Measurements from ENCODE around the gene INHBB. TPM values are rescaled to one million over a fixed set of nuclear protein-coding genes. Genes with fewer than 3 reads are reported as not detected.

Gene INHBB
- total and polyA plus RNA-seq, 8 donors: 0.37 to 7.2 (median 0.89) TPM; not detected in 1

DNA sequence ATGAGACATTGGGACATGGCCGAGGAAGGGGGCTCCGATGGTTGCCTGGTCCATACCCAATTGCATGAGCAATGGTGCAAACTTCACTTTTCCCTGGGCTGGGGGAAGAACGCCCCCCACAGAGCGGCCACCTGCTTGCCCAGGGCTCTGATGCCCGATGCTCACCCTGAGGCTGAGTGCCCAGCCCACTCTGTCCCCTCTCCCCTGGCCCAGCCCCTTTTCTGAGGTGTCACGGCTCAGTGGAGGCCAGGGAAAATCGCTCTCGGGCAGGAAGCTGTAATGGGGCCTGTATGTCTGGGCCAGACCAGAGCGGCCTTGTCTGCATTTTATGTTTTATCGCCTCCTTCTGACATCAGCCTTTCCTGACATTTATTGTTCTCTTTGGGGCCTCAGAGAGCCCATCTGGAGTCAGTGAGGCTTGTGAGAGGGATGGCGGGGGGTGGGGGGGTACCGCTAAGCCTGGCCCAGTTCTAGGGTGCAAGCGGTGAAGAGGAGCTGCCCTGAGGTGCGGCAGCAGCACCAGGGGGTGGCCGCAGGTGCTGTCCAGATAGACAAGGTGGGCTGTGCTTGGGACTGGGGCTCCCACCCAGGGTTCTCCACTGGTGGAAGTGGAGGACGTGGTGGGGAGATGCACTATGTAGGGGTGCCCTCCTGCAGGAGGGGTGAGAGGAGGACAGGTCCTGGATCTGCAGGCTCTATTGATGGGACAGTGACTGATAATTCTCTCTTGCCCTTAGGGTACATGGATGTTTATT is 46.2 kb downstream of the INHBB start:
- WGBS, 5 donors: 88 to 93% (median 92%) methylated on average over 14 to 16 of the region's 16 CpGs
- H3K27me3 ChIP-seq: peaks cover 0 to 56% (median 13%) of the 10 kb centered on the region in 3 donors
- TF ChIP-seq, protein P1, sequence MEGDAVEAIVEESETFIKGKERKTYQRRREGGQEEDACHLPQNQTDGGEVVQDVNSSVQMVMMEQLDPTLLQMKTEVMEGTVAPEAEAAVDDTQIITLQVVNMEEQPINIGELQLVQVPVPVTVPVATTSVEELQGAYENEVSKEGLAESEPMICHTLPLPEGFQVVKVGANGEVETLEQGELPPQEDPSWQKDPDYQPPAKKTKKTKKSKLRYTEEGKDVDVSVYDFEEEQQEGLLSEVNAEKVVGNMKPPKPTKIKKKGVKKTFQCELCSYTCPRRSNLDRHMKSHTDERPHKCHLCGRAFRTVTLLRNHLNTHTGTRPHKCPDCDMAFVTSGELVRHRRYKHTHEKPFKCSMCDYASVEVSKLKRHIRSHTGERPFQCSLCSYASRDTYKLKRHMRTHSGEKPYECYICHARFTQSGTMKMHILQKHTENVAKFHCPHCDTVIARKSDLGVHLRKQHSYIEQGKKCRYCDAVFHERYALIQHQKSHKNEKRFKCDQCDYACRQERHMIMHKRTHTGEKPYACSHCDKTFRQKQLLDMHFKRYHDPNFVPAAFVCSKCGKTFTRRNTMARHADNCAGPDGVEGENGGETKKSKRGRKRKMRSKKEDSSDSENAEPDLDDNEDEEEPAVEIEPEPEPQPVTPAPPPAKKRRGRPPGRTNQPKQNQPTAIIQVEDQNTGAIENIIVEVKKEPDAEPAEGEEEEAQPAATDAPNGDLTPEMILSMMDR (IDR thresholded peaks at IDR 0.05): no peak
- TF ChIP-seq EP300 (IDR thresholded peaks at IDR 0.05) (no peak), POLR2A (IDR thresholded peaks at IDR 0.05) (no peak), POLR2AphosphoS5 (IDR thresholded peaks at IDR 0.05) (no peak)

DNA sequence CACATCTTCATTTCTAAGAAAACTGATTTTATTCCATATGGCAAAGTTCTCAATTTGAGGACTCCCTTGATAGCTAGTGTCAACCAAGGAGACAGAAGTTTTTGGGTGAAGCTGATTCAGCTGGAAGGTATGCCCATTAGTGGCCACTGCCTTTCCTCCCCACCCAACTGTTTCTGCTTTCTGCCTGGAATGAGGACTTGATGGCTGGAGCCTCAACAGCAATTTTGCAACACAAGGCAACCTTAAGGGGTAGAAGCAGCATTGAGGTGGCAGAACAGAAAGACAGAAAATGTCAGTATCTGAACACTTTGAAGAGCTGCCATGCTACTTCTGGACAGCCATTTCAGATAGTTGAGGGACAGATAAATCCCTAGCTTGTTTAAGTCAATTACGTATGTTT is 47.0 kb downstream of the INHBB start:
- TF ChIP-seq POLR2AphosphoS5 (IDR thresholded peaks at IDR 0.05): no peak
- no peak overlapping the region for H3K4me3 ChIP-seq
- H3K4me1 ChIP-seq: peaks cover 0 to 7% (median 0%) of the 10 kb centered on the region in 4 donors
- intact Hi-C loops (cut with DNase I; ENCODE audit: low total_unique reads): no loop called here
- no peaks in the 10 kb centered on the region for H3K36me3 ChIP-seq
- WGBS, 5 donors: 83 to 100% (median 88%) methylated on average over 1 of the region's 1 CpG
- no peak overlapping the region for H3K27ac ChIP-seq
- peaks cover 0 to 6% (median 0%) of the 10 kb centered on the region in 4 donors for H3K9me3 ChIP-seq
- DNase-seq: no peak
- peaks cover 0 to 59% (median 13%) of the 10 kb centered on the region in 3 donors for H3K27me3 ChIP-seq

More for the DNA sequence above, 46.2 kb downstream of the INHBB start:
- Histone ChIP-seq H3K4me1 (peaks cover 0 to 7% (median 0%) of the 10 kb centered on the region in 4 donors), H3K27ac (no peak overlapping the region), H3K36me3 (no peaks in the 10 kb centered on the region), H3K9me3 (peaks cover 0 to 6% (median 0%) of the 10 kb centered on the region in 4 donors), H3K4me3 (no peak overlapping the region)
- peak in 1 of 2 donors; percentile 11 for DNase-seq
- intact Hi-C loops (cut with DNase I; ENCODE audit: low total_unique reads): no loop called here

GRCh38 chr2:120393456-120393855 is 47.5 kb downstream of the INHBB start:
- H3K36me3 ChIP-seq: no peaks in the 10 kb centered on the region
- intact Hi-C loops (cut with DNase I; ENCODE audit: low total_unique reads): no loop called here
- TF ChIP-seq POLR2AphosphoS5 (IDR thresholded peaks at IDR 0.05) (no peak), POLR2A (IDR thresholded peaks at IDR 0.05) (no peak), EP300 (IDR thresholded peaks at IDR 0.05) (no peak)
- TF ChIP-seq, protein P1 (IDR thresholded peaks at IDR 0.05): no peak
- peak in 1 of 2 donors; percentile 14 for DNase-seq
- peaks cover 0 to 6% (median 0%) of the 10 kb centered on the region in 4 donors for H3K9me3 ChIP-seq
- WGBS, 5 donors: 87 to 92% (median 90%) methylated on average over 3 to 5 of the region's 5 CpGs
- no peak overlapping the region for H3K4me3 ChIP-seq
- no peak overlapping the region for H3K27ac ChIP-seq
- H3K27me3 ChIP-seq: peaks cover 0 to 53% (median 13%) of the 10 kb centered on the region in 3 donors
- H3K4me1 ChIP-seq: peaks cover 0 to 7% (median 0%) of the 10 kb centered on the region in 4 donors

DNA sequence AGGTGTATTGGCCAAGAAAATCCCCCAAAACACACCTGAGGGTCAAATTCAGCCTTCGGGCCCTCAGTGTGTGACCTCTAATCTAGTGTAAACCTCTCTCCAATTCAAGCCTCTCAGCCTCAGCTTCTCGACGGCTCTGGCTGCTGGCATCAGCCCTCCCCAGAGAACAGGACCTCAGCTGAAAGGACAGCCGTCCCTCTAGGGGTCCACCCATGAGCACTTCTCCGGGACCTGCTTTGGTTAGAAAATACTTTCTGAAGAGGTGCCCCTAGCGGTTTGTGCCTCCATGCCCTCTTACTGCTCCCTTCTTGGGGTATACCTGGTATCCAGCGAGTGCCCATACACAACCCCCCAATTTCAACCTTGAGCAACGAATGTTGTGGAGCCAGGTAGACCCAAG is 48.8 kb downstream of the INHBB start:
- Histone ChIP-seq H3K9me3 (peaks cover 0 to 6% (median 0%) of the 10 kb centered on the region in 4 donors), H3K27ac (no peak overlapping the region), H3K27me3 (peaks cover 0 to 42% (median 13%) of the 10 kb centered on the region in 3 donors), H3K36me3 (no peaks in the 10 kb centered on the region), H3K4me3 (no peak overlapping the region), H3K4me1 (peaks cover 0 to 12% (median 4%) of the 10 kb centered on the region in 4 donors)
- TF ChIP-seq EP300 (IDR thresholded peaks at IDR 0.05) (no peak), POLR2A (IDR thresholded peaks at IDR 0.05) (no peak), POLR2AphosphoS5 (IDR thresholded peaks at IDR 0.05) (no peak)
- TF ChIP-seq, protein P1 (IDR thresholded peaks at IDR 0.05): no peak
- WGBS, 5 donors: 90 to 98% (median 91%) methylated on average over 5 to 8 of the region's 8 CpGs
- peak in 1 of 2 donors; percentile 16 for DNase-seq
- intact Hi-C loops (cut with DNase I; ENCODE audit: low total_unique reads): no loop called here

Measured in stomach (tissue), 9 donors.